Neural progenitor cell (in vitro differentiated cells): ENCODE data around the gene TRPC6. TPM values are rescaled to one million over a fixed set of nuclear protein-coding genes. Genes with fewer than 3 reads are reported as not detected.

Experiments
- DNase-seq: peaks from one replicate; pipeline ENCODE4 v3.0.0-alpha.2; 2016; ENCODE audit warnings: low spot score
- H2AFZ ChIP-seq: fragments of 200-600 bp; sonication (generic); replicated peaks from 2 replicates; pipeline ENCODE4 v1.6.1; 2016; ENCODE audit warnings: antibody characterized with exemption
- H3F3A ChIP-seq: fragments of 200-600 bp; sonication (generic); 2 replicates; pipeline ENCODE4 v1.6.1; 2016; ENCODE audit warnings: antibody characterized with exemption, low read depth
- H3K27ac ChIP-seq: fragments of 200-600 bp; sonication (generic); 2 replicates; pipeline ENCODE4 v1.5.1; 2016; ENCODE audit warnings: mild to moderate bottlenecking
- H3K27me3 ChIP-seq: fragments of 200-600 bp; sonication (generic); 2 replicates; pipeline ENCODE4 v1.6.1; 2016; ENCODE audit warnings: mild to moderate bottlenecking, moderate library complexity
- H3K36me3 ChIP-seq: fragments of 200-600 bp; sonication (generic); 2 replicates; pipeline ENCODE4 v1.5.1; 2016
- H3K4me1 ChIP-seq: fragments of 200-600 bp; sonication (generic); 2 replicates; pipeline ENCODE4 v1.6.1; 2016; ENCODE audit warnings: mixed run types
- H3K4me2 ChIP-seq: fragments of 200-600 bp; sonication (generic); 2 replicates; pipeline ENCODE4 v1.6.1; 2016
- H3K4me3 ChIP-seq: fragments of 200-600 bp; sonication (generic); 2 replicates; pipeline ENCODE4 v1.5.1; 2016
- H3K79me2 ChIP-seq: fragments of 200-600 bp; sonication (generic); 2 replicates; pipeline ENCODE4 v1.6.1; 2016; ENCODE audit warnings: low read depth
- H3K9ac ChIP-seq: fragments of 200-600 bp; sonication (generic); 2 replicates; pipeline ENCODE4 v1.6.1; 2016
- H3K9me3 ChIP-seq: fragments of 200-600 bp; sonication (generic); 2 replicates; pipeline ENCODE4 v1.5.1; 2016; ENCODE audit warnings: low read depth
- H4K20me1 ChIP-seq: fragments of 200-600 bp; sonication (generic); 2 replicates; pipeline ENCODE4 v1.6.1; 2016; ENCODE audit warnings: low read depth
- H3K27ac Mint-ChIP-seq: 3 replicates; pipeline ENCODE4 v1.8.0; 2021; ENCODE audit warnings: mixed read lengths
- H3K27me3 Mint-ChIP-seq: 2 replicates; pipeline ENCODE4 v1.8.0; 2022; ENCODE audit warnings: low read depth, mild to moderate bottlenecking, inconsistent platforms, moderate library complexity, mixed read lengths; ENCODE audit not compliant: insufficient read depth
- H3K36me3 Mint-ChIP-seq: 3 replicates; pipeline ENCODE4 v1.8.0; 2021; ENCODE audit warnings: mixed read lengths
- H3K4me1 Mint-ChIP-seq: 3 replicates; pipeline ENCODE4 v1.8.0; 2021; ENCODE audit warnings: mixed read lengths
- H3K4me3 Mint-ChIP-seq: 3 replicates; pipeline ENCODE4 v1.8.0; 2021; ENCODE audit warnings: mild to moderate bottlenecking, moderate library complexity, mixed read lengths
- H3K9me3 Mint-ChIP-seq: 3 replicates; pipeline ENCODE4 v1.8.0; 2020; ENCODE audit warnings: mixed read lengths
- CTCF ChIP-seq: fragments of 200-600 bp; sonication (generic); IDR thresholded peaks from 2 replicates; pipeline ENCODE4 v1.5.1; 2017; ENCODE audit warnings: antibody characterized with exemption, mild to moderate bottlenecking
- EZH2 ChIP-seq: fragments of 200-600 bp; sonication (generic); IDR thresholded peaks from 2 replicates; pipeline ENCODE4 v1.6.1; 2017; ENCODE audit warnings: antibody characterized with exemption, mild to moderate bottlenecking, moderate library complexity
- EZH2phosphoT487 ChIP-seq: fragments of 200-600 bp; sonication (generic); IDR thresholded peaks from 2 replicates; pipeline ENCODE4 v1.6.1; 2017; ENCODE audit warnings: antibody characterized with exemption
- total RNA-seq: library from RNA; depleted of rRNA; stranded (reverse); fragments of >200 nt; gene quantifications from 2 replicates; pipeline ENCODE4 v1.2.3, GENCODE V29; 2015; ENCODE audit warnings: low replicate concordance

The TRPC6 gene
- total RNA-seq, 1 donor from 2014 or later: 0.17 TPM

- Histone ChIP-seq H4K20me1 (no peaks in the 10 kb centered on the region), H3K9ac (no peak overlapping the region), H3K4me3 (no peak overlapping the region), H3K27ac (no peak overlapping the region), H3K36me3 (no peaks in the 10 kb centered on the region), H3F3A (peaks cover 8% of the 10 kb centered on the region), H3K79me2 (no peaks in the 10 kb centered on the region), H3K4me2 (no peak overlapping the region), H3K27me3 (no peaks in the 10 kb centered on the region), H3K9me3 (no peaks in the 10 kb centered on the region), H2AFZ (no peak overlapping the region), H3K4me1 (peaks cover 25% of the 10 kb centered on the region)
- peaks cover 2% of the 10 kb centered on the region for H3K27me3 Mint-ChIP-seq
- H3K9me3 Mint-ChIP-seq: no peaks in the 10 kb centered on the region
- no peaks in the 10 kb centered on the region for H3K4me1 Mint-ChIP-seq
- no peak overlapping the region for H3K27ac Mint-ChIP-seq
- no peak overlapping the region for H3K4me3 Mint-ChIP-seq
- no peaks in the 10 kb centered on the region for H3K36me3 Mint-ChIP-seq
- no peak for DNase-seq
- TF ChIP-seq EZH2phosphoT487: no peak
- no peak for TF ChIP-seq CTCF
- TF ChIP-seq EZH2: no peak
Measured at GRCh38 chr11:101448881-101449442, 134.8 kb downstream of the TRPC6 start.

GRCh38 chr11:101446726-101447125, 137.1 kb downstream of the TRPC6 start:
- Mint-ChIP-seq H3K4me3 (no peak overlapping the region), H3K27me3 (peaks cover 4% of the 10 kb centered on the region), H3K4me1 (no peaks in the 10 kb centered on the region), H3K36me3 (no peaks in the 10 kb centered on the region), H3K9me3 (no peaks in the 10 kb centered on the region), H3K27ac (no peak overlapping the region)
- no peak for TF ChIP-seq EZH2phosphoT487
- no peak for TF ChIP-seq EZH2
- TF ChIP-seq CTCF: no peak
- H3K79me2 ChIP-seq: no peaks in the 10 kb centered on the region
- no peak for DNase-seq
- no peak overlapping the region for H3K4me2 ChIP-seq
- no peaks in the 10 kb centered on the region for H4K20me1 ChIP-seq
- no peaks in the 10 kb centered on the region for H3K36me3 ChIP-seq
- peaks cover 8% of the 10 kb centered on the region for H3F3A ChIP-seq
- no peak overlapping the region for H2AFZ ChIP-seq
- H3K4me1 ChIP-seq: peaks cover 19% of the 10 kb centered on the region
- no peaks in the 10 kb centered on the region for H3K9me3 ChIP-seq
- no peak overlapping the region for H3K27ac ChIP-seq
- H3K27me3 ChIP-seq: no peaks in the 10 kb centered on the region
- no peak overlapping the region for H3K4me3 ChIP-seq
- H3K9ac ChIP-seq: no peak overlapping the region

GRCh38 chr11:101446238-101446637, 137.6 kb downstream of the TRPC6 start:
- H3K36me3 ChIP-seq: no peaks in the 10 kb centered on the region
- H3K27ac Mint-ChIP-seq: no peak overlapping the region
- H2AFZ ChIP-seq: no peak overlapping the region
- no peak for DNase-seq
- no peaks in the 10 kb centered on the region for H3K79me2 ChIP-seq
- H3K4me3 ChIP-seq: no peak overlapping the region
- no peak overlapping the region for H3K27ac ChIP-seq
- peaks cover 19% of the 10 kb centered on the region for H3K4me1 ChIP-seq
- H3F3A ChIP-seq: peaks cover 8% of the 10 kb centered on the region
- no peak overlapping the region for H3K4me2 ChIP-seq
- H3K4me1 Mint-ChIP-seq: no peaks in the 10 kb centered on the region
- H4K20me1 ChIP-seq: no peaks in the 10 kb centered on the region
- no peaks in the 10 kb centered on the region for H3K27me3 ChIP-seq
- H3K4me3 Mint-ChIP-seq: no peak overlapping the region
- no peak for TF ChIP-seq EZH2phosphoT487
- TF ChIP-seq EZH2: no peak
- no peak for TF ChIP-seq CTCF
- H3K9ac ChIP-seq: no peak overlapping the region
- no peaks in the 10 kb centered on the region for H3K9me3 Mint-ChIP-seq
- H3K9me3 ChIP-seq: no peaks in the 10 kb centered on the region
- H3K36me3 Mint-ChIP-seq: no peaks in the 10 kb centered on the region
- H3K27me3 Mint-ChIP-seq: peaks cover 4% of the 10 kb centered on the region
